Transverse colon (tissue), 3 donors: ENCODE data around the gene RAD9B.

Experiments used
- CTCF ChIP-seq, 5 experiments: fragments of 200-600 bp in 3 of 5; fragments of 450-650 bp in 2 of 5; sonication (generic) in 3 of 5; IDR thresholded peaks; 1 replicate in 2 of 5; 2 replicates in 3 of 5; pipeline ENCODE4 v1.5.1; 2016 to 2017; ENCODE audit warnings: antibody characterized with exemption in 5 of 5, inconsistent platforms in 3 of 5, mild to moderate bottlenecking in 2 of 5, moderate library complexity in 1 of 5
- POLR2A ChIP-seq: fragments of 450-650 bp; IDR thresholded peaks from one replicate; pipeline ENCODE4 v1.6.1; 2016; ENCODE audit warnings: antibody characterized with exemption, mild to moderate bottlenecking, moderate library complexity

- TF ChIP-seq CTCF (IDR thresholded peaks at IDR 0.05) = no peak
- no peak for TF ChIP-seq POLR2A
Measured at GRCh38 chr12:110549716-110550115, 47.6 kb downstream of the RAD9B start.
